Gastroesophageal sphincter (tissue), 3 donors: ENCODE results near the gene SERPINH1.

Source experiments
- CTCF ChIP-seq, 4 experiments: fragments of 200-600 bp in 2 of 4; fragments of 450-650 bp in 2 of 4; sonication (generic) in 1 of 4; IDR thresholded peaks; one replicate each; pipeline ENCODE4 v1.5.1; 2017 to 2019; ENCODE audit warnings: antibody characterized with exemption in 4 of 4, mild to moderate bottlenecking in 2 of 4, moderate library complexity in 2 of 4
- EP300 ChIP-seq: sonication (generic); formaldehyde crosslinking; IDR thresholded peaks from one replicate; pipeline ENCODE4 v1.6.1; 2017; ENCODE audit warnings: antibody characterized with exemption, mild to moderate bottlenecking
- POLR2A ChIP-seq, 2 donors: fragments of 450-650 bp; IDR thresholded peaks; one replicate each; pipeline ENCODE4 v1.6.1; 2017; ENCODE audit warnings: antibody characterized with exemption in 2 of 2, mild to moderate bottlenecking in 2 of 2, moderate library complexity in 1 of 2
- POLR2AphosphoS5 ChIP-seq: sonication (generic); formaldehyde crosslinking; IDR thresholded peaks from one replicate; pipeline ENCODE4 v1.6.1; 2017; ENCODE audit warnings: antibody characterized with exemption

GRCh38 chr11:75523189-75523588 lies 38.9 kb upstream of the SERPINH1 start:
- TF ChIP-seq POLR2A (IDR thresholded peaks at IDR 0.05) (no peak), CTCF (IDR thresholded peaks at IDR 0.05) (no peak), POLR2AphosphoS5 (no peak), EP300 (no peak)
